PC-9 (cell line): ENCODE measurements around the gene TUBGCP6.

ENCODE experiments used
- EZH2 ChIP-seq: fragments of 200-600 bp; sonication (generic); IDR thresholded peaks from 2 replicates; pipeline ENCODE4 v1.8.0; 2017; ENCODE audit warnings: antibody characterized with exemption, low read depth
- TF ChIP-seq, protein P1 (sequence below): fragments of 200-600 bp; sonication (generic); conservative IDR thresholded peaks from 2 replicates; pipeline ENCODE4 v1.6.1; 2017; ENCODE audit warnings: mixed run types, antibody characterized with exemption, mild to moderate bottlenecking, moderate library complexity

DNA sequence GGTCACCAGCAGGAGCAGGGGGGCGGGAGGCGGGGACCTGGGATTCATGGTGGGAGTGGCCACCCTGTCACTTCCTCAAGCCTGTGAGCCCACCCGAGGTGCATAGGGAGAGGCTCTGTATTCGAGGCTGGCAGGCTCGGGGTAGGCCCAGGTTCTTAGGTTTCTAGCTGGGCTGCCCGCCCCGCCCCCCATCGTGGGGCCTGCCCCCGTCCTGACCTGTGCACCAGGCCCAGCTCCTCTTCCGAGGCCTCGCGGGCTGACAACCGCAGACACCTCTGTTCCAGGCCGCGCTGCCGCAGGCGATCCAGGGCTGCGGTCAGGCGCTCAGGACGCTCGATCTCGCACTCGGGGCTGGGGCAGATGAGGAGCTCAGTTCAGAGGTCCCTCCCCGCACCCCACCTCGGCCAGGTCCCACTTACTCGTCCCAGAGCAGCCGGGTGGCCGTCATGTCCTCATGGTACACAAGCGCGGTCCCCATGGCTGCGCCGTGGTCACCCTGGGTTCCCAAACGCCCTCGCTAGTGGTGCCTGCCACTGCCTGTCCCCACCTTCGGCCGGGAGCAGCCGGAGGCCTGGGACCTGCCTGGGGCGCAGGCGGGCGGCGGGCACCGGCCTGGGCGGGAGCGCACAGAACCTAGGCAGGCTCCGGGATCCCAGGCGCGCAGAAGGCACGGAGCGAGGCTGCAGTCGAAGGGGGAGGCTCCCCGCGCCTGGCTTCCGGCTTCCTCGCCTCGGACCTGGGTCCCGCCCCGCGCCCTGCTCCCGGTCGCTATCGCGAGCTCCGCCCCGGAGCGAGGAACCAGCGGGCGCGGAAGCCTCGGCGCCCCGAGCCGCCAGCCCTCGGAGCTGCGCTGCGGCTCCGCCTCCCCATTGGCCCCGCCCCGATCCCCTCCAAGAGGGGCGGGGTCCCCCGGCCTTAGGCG is 6.0 kb upstream of the TUBGCP6 start, which contains the start of gene HDAC10:
- TF ChIP-seq, protein P1, sequence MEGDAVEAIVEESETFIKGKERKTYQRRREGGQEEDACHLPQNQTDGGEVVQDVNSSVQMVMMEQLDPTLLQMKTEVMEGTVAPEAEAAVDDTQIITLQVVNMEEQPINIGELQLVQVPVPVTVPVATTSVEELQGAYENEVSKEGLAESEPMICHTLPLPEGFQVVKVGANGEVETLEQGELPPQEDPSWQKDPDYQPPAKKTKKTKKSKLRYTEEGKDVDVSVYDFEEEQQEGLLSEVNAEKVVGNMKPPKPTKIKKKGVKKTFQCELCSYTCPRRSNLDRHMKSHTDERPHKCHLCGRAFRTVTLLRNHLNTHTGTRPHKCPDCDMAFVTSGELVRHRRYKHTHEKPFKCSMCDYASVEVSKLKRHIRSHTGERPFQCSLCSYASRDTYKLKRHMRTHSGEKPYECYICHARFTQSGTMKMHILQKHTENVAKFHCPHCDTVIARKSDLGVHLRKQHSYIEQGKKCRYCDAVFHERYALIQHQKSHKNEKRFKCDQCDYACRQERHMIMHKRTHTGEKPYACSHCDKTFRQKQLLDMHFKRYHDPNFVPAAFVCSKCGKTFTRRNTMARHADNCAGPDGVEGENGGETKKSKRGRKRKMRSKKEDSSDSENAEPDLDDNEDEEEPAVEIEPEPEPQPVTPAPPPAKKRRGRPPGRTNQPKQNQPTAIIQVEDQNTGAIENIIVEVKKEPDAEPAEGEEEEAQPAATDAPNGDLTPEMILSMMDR: 0 out of 2 replicates have a peak, but pooled peaks have one; percentile 19
- no peak for TF ChIP-seq EZH2
